Heart right ventricle (tissue), 16 donors: ENCODE data around the gene CCSER1. TPM values are rescaled to one million over a fixed set of nuclear protein-coding genes. Genes with fewer than 3 reads are reported as not detected.
A peak's percentile ranks its signal among the peaks of the same experiment; 100 is the strongest.

Experiments used
- ATAC-seq, 8 donors: fragments of 200-7000 bp; cut with Tn5 transposase; one replicate each; pipeline ENCODE4 v1.9.1; 2020; ENCODE audit warnings: mild to moderate bottlenecking in 8 of 8, moderate library complexity in 8 of 8, moderate number of reproducible peaks in 1 of 8
- DNase-seq, 2 donors: peaks; one replicate each; pipeline ENCODE4 v3.0.0-alpha.2; 2020
- H3K27ac ChIP-seq, 10 donors: fragments of 200-600 bp; sonication (generic) in 2 of 10; one replicate each; pipeline versions ENCODE4 v1.5.0 to v1.8.0; 2020 to 2022; ENCODE audit warnings: mild to moderate bottlenecking in 3 of 10
- H3K27me3 ChIP-seq, 7 donors: fragments of 200-600 bp; one replicate each; pipeline ENCODE4 v1.8.0; 2021 to 2022; ENCODE audit warnings: mild to moderate bottlenecking in 2 of 7
- H3K36me3 ChIP-seq, 9 donors: fragments of 200-600 bp; sonication (generic) in 1 of 9; one replicate each; pipeline versions ENCODE4 v1.5.0 to v1.8.0; 2020 to 2022; ENCODE audit warnings: mild to moderate bottlenecking in 2 of 9
- H3K4me1 ChIP-seq, 9 donors: fragments of 200-600 bp; sonication (generic) in 1 of 9; one replicate each; pipeline versions ENCODE4 v1.5.0 to v1.8.0; 2020 to 2022; ENCODE audit warnings: mild to moderate bottlenecking in 4 of 9
- H3K4me3 ChIP-seq, 10 donors: fragments of 200-600 bp; sonication (generic) in 2 of 10; one replicate each; pipeline versions ENCODE4 v1.5.0 to v1.8.0; 2020 to 2022; ENCODE audit warnings: mild to moderate bottlenecking in 7 of 10, moderate library complexity in 2 of 10
- H3K9me3 ChIP-seq, 11 donors: fragments of 200-600 bp in 10 of 11; sonication (generic) in 2 of 11; one replicate each; pipeline versions ENCODE4 v1.5.0 to v1.8.0; 2013 to 2022; ENCODE audit warnings: mild to moderate bottlenecking in 2 of 11, control low read depth in 1 of 11, moderate library complexity in 1 of 11
- WGBS, 2 donors: extraction: QIAGEN DNeasy Blood & Tissue Kit; methylation state at CpG; one replicate each; pipeline ENCODE4 v1.1.7; 2013; ENCODE audit warnings: inconsistent platforms in 1 of 2; 5-methylcytosine and 5-hydroxymethylcytosine counted together
- intact Hi-C, 10 donors: fragments of 100-400 bp; cut with DNase I; formaldehyde crosslinking; loops; one replicate each; pipeline versions ENCODE4 v1.11.1 to v1.14.2; 2022
- polyA plus RNA-seq, 2 donors: library from polyadenylated mRNA; stranded (reverse); fragments of 200-250 nt; gene quantifications; one replicate each; pipeline ENCODE4 v1.2.3, GENCODE V29; 2013
- total RNA-seq, 10 donors: library from RNA; stranded (reverse); fragmentation: NEBNext Ultra II Directional in 3 of 10; extraction: Animal tissue kit (Norgen Biotek cat#: 25700) in 3 of 10; gene quantifications; one replicate each; pipeline versions ENCODE4 v1.2.1 to v1.2.4, GENCODE V29; 2021 to 2023
- TF ChIP-seq, protein P1 (sequence below), 9 donors: fragments of 200-600 bp; sonication (generic) in 2 of 9; IDR thresholded peaks; one replicate each; pipeline versions ENCODE4 v1.5.0 to v1.8.0; 2021 to 2022; ENCODE audit warnings: antibody characterized with exemption in 9 of 9, mild to moderate bottlenecking in 5 of 9, moderate library complexity in 1 of 9
- donor health status: Arrhythmogenic right ventricular cardiomyopathy.
- donor health status: ischemic (EF 13 %, LVEDD 7.1; RV severe dilation, severe dysfunction).
- donor health status: healthy with polysubstance abuse.
- donor health status: DM: no; HTN: yes; CAD: no.
- donor health status: DM: no; HTN: no; CAD: no.
- donor health status: ischemic (EF 25% LVEDD 6.9; RV normal size, moderate dysfunction).
- donor health status: ischemic (EF 25% LVEDD 5.7; RV mildly dilated, moderate dysfunction).
- donor health status: healthy.
- donor health status: DM: yes; HTN: yes; CAD: no.
- donor health status: Ischemic cardiomyopathy.
- donor health status: ischemic (EF 35%, LVEDD 5.7; RV mildly dilated, moderate dysfunction).
- donor health status: nonischemic (EF 11% LVEDD 7.7; RV severe dilation, severe dysfunction).
- donor health status: DM: yes; HTN: yes; CAD: no.
- donor health status: PGD.
- donor health status: ischemic (EF 29% LVEDD 5.4; RV normal size, mild dysfunction).
- donor health status: nonischemic (EF 23%, LVEDD 6.1; RV moderate dilation, normal function).

Gene CCSER1
- total and polyA plus RNA-seq, 12 donors = 1.5 to 16.4 (median 12.0) TPM

DNA sequence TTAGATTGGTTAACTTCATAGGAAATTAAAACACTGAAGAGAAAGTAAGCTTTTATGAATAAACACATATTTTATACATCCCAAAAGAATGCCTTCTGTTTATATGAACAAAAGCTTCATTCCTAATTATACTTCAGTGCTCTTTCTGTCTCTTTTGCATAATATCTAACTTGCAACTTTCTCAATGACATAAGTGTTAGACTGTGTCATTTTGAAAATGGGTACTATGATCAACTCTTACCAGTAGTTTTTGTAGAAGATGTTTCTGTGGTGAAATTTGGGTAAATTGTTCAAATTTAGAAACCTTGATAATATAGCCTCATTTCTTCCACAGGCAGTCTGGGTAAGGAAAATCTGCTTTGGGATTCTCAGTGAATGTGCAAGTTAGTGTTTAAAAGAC lies 991.4 kb downstream of the CCSER1 start:
- intact Hi-C loops = loop anchor here in 4 of 10 donors (10.0 kb wide), 1 partner anchor 1266 kb away; no protein-coding TSS in a partner anchor
- Histone ChIP-seq H3K36me3 (no peaks in the 10 kb centered on the region), H3K4me1 (no peaks in the 10 kb centered on the region), H3K9me3 (peaks cover 0 to 5% (median 0%) of the 10 kb centered on the region in 11 donors), H3K27me3 (no peaks in the 10 kb centered on the region), H3K27ac (no peak overlapping the region), H3K4me3 (no peak overlapping the region)
- no peak for ATAC-seq
- DNase-seq = no peak
- TF ChIP-seq, protein P1, sequence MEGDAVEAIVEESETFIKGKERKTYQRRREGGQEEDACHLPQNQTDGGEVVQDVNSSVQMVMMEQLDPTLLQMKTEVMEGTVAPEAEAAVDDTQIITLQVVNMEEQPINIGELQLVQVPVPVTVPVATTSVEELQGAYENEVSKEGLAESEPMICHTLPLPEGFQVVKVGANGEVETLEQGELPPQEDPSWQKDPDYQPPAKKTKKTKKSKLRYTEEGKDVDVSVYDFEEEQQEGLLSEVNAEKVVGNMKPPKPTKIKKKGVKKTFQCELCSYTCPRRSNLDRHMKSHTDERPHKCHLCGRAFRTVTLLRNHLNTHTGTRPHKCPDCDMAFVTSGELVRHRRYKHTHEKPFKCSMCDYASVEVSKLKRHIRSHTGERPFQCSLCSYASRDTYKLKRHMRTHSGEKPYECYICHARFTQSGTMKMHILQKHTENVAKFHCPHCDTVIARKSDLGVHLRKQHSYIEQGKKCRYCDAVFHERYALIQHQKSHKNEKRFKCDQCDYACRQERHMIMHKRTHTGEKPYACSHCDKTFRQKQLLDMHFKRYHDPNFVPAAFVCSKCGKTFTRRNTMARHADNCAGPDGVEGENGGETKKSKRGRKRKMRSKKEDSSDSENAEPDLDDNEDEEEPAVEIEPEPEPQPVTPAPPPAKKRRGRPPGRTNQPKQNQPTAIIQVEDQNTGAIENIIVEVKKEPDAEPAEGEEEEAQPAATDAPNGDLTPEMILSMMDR (IDR thresholded peaks at IDR 0.05) = no peak

DNA sequence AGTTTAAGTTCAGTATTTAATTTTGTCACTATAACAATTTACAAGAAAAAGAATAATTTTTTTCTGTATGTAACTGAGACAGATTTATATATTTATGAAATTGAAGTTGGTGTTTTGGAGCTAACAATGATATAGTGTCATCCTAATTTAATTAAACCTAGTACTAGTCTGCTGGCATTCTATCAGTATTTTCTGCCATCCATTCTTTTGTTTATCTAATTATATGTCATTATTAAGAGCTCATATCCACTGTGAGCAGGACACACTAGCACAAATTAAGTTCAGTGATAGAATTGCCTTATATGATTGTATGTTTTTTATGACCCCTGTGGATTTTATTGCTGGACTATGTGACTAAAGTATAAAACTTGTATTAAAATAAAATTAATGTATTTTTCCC lies 996.5 kb downstream of the CCSER1 start:
- TF ChIP-seq, protein P1 (IDR thresholded peaks at IDR 0.05) = no peak
- Histone ChIP-seq H3K9me3 (no peaks in the 10 kb centered on the region), H3K36me3 (no peaks in the 10 kb centered on the region), H3K4me3 (no peak overlapping the region), H3K27me3 (no peaks in the 10 kb centered on the region), H3K27ac (no peak overlapping the region), H3K4me1 (peaks cover 0 to 5% (median 0%) of the 10 kb centered on the region in 9 donors)
- DNase-seq (no peak), ATAC-seq (no peak)
- intact Hi-C loops = no loop called here

DNA sequence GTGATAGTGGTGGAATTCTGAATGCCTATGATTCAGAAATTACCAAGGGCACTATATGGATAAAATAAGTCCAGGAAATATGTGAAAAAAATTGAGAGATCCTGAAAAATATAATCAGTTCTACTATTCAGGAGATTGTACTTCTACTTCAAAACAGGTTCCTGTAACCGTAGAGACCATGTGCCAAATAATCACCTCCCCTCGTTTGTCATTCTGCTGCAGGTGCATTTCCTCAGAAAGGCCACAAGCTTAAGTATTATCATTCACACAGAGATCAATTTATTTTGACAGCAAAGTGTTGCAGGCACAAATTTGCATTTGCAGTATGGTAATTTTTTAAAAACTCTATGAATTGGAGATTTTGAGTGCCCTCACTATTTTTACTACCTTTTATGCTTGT lies 1000.0 kb downstream of the CCSER1 start:
- no peak overlapping the region for H3K27ac ChIP-seq

DNA sequence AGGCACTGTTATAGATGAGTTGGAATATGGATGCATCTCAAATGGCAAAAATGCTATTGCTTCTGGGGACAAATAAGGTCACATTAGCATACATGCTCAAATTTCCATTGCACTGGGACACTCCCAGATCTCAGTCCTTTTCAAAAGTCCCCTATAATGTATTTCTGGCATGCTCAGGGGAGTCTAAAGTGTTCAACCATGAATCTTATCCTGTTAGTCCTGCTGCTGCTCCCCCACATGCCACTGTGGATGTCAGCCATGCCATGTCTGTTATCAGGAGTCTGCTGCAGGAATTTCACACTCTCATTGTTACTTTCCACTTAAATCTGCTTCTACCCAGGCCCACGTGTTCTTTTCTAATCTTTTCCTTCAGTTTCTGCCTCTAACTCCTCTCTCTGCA lies 1000.6 kb downstream of the CCSER1 start:
- intact Hi-C loops = no loop called here
- Histone ChIP-seq H3K27me3 (no peaks in the 10 kb centered on the region), H3K4me1 (peaks cover 0 to 5% (median 0%) of the 10 kb centered on the region in 9 donors), H3K36me3 (no peaks in the 10 kb centered on the region), H3K4me3 (no peak overlapping the region), H3K27ac (peak overlapping the region in 3 of 10 donors; percentile 14 to 63 (median 26)), H3K9me3 (no peaks in the 10 kb centered on the region)
- DNase-seq = peak in 1 of 2 donors; percentile 9
- TF ChIP-seq, protein P1 (IDR thresholded peaks at IDR 0.05) = no peak
- WGBS, 2 donors = 4 to 8% methylated on average over 1 of the region's 1 CpG
- peak; percentile 31 to 86 (median 61) for ATAC-seq

More for the DNA sequence above, 1000.0 kb downstream of the CCSER1 start:
- Histone ChIP-seq H3K9me3 (no peaks in the 10 kb centered on the region), H3K4me3 (no peak overlapping the region), H3K4me1 (peaks cover 0 to 5% (median 0%) of the 10 kb centered on the region in 9 donors), H3K27me3 (no peaks in the 10 kb centered on the region), H3K36me3 (no peaks in the 10 kb centered on the region)
- TF ChIP-seq, protein P1 (IDR thresholded peaks at IDR 0.05) = no peak
- ATAC-seq (no peak), DNase-seq (no peak)
- intact Hi-C loops = no loop called here
- WGBS, 2 donors = 55 to 58% methylated on average over 2 of the region's 2 CpGs
